Glutamatergic neuron (in vitro differentiated cells): Measurements from ENCODE around the gene PDCD6IP. TPM values are rescaled to one million over a fixed set of nuclear protein-coding genes. Genes with fewer than 3 reads are reported as not detected.
"Not testable (repeated sequence)": the region's sequence is repeated elsewhere in the genome, so short reads cannot be mapped to it uniquely, and the experiment has no call there.

Source experiments
- DNase-seq: peaks from one replicate; pipeline ENCODE4 v3.0.0; 2022
- H3K27ac Mint-ChIP-seq: one replicate; pipeline ENCODE4 v1.8.0; 2020; ENCODE audit warnings: mild to moderate bottlenecking, mixed read lengths, inconsistent platforms; ENCODE audit not compliant: unreplicated experiment
- H3K27me3 Mint-ChIP-seq: one replicate; pipeline ENCODE4 v1.8.0; 2020; ENCODE audit warnings: mild to moderate bottlenecking, moderate library complexity, mixed read lengths, inconsistent platforms; ENCODE audit not compliant: unreplicated experiment
- H3K36me3 Mint-ChIP-seq: one replicate; pipeline ENCODE4 v1.8.0; 2020; ENCODE audit warnings: mild to moderate bottlenecking, mixed read lengths, inconsistent platforms; ENCODE audit not compliant: unreplicated experiment
- H3K4me1 Mint-ChIP-seq: one replicate; pipeline ENCODE4 v1.8.0; 2020; ENCODE audit warnings: mild to moderate bottlenecking, low read depth, mixed read lengths, inconsistent platforms; ENCODE audit not compliant: unreplicated experiment
- H3K4me3 Mint-ChIP-seq: one replicate; pipeline ENCODE4 v1.8.0; 2020; ENCODE audit warnings: mild to moderate bottlenecking, mixed read lengths, inconsistent platforms; ENCODE audit not compliant: unreplicated experiment
- H3K9me3 Mint-ChIP-seq: one replicate; pipeline ENCODE4 v1.8.0; 2020; ENCODE audit warnings: mild to moderate bottlenecking, moderate library complexity, mixed read lengths, inconsistent platforms; ENCODE audit not compliant: unreplicated experiment
- total RNA-seq: library from RNA; stranded (reverse); fragmentation: NEBNext Ultra II Directional; extraction: Animal tissue kit (Norgen Biotek cat#: 25700); gene quantifications from one replicate; pipeline ENCODE4 v1.2.1, GENCODE V29; 2021; ENCODE audit not compliant: unreplicated experiment
- TF ChIP-seq, protein P1 (sequence below): fragments of 200-600 bp; sonication (generic); IDR thresholded peaks from one replicate; pipeline ENCODE4 v1.5.0; 2021; ENCODE audit not compliant: partially characterized antibody, unreplicated experiment

PDCD6IP gene
- total RNA-seq, 1 donor from 2014 or later: 226 TPM

DNA sequence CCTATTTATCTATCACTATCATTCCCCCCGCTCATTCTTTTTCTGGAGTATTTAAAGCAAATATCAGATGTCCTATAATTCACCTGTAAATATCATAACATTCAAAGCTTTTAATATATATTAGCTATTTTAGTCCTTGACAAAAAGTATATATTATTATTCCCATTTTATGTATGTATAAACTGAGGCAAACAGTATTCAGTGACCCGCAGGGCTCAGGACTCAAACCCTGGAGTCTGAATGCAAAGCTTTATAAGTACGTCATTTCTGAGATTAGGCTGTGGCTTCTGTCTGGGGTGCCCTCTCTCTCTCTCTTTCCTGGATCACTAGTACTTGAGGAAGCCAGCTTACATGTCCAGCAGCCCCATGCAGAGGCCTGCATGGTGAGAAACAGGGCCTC, 20.4 kb upstream of the PDCD6IP start:
- Mint-ChIP-seq H3K27me3 (peaks cover 3% of the 10 kb centered on the region), H3K36me3 (no peaks in the 10 kb centered on the region), H3K27ac (no peak overlapping the region), H3K9me3 (no peaks in the 10 kb centered on the region), H3K4me1 (no peaks in the 10 kb centered on the region), H3K4me3 (no peak overlapping the region)
- DNase-seq: no peak
- TF ChIP-seq, protein P1, sequence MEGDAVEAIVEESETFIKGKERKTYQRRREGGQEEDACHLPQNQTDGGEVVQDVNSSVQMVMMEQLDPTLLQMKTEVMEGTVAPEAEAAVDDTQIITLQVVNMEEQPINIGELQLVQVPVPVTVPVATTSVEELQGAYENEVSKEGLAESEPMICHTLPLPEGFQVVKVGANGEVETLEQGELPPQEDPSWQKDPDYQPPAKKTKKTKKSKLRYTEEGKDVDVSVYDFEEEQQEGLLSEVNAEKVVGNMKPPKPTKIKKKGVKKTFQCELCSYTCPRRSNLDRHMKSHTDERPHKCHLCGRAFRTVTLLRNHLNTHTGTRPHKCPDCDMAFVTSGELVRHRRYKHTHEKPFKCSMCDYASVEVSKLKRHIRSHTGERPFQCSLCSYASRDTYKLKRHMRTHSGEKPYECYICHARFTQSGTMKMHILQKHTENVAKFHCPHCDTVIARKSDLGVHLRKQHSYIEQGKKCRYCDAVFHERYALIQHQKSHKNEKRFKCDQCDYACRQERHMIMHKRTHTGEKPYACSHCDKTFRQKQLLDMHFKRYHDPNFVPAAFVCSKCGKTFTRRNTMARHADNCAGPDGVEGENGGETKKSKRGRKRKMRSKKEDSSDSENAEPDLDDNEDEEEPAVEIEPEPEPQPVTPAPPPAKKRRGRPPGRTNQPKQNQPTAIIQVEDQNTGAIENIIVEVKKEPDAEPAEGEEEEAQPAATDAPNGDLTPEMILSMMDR: no peak

DNA sequence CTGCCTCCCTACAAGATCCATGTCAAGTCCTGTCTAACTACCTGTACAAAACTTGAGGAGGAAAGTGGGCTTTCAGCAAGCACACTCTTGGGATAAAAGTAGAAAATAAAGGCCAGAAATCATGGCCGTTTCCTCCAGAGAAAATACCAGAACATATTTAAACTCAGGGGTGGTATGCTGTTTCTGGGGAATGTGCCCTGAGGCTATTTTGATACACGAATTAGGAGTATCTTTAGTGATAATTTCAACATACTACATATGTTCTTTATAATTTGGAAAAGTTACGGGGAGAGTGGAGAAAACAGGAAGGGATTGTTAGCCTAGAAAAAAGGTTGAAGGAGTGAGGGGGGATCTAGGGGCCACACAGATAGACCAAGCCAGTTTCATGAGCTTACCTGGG, 18.7 kb upstream of the PDCD6IP start:
- Mint-ChIP-seq H3K27me3 (peaks cover 3% of the 10 kb centered on the region), H3K9me3 (no peaks in the 10 kb centered on the region)

DNA sequence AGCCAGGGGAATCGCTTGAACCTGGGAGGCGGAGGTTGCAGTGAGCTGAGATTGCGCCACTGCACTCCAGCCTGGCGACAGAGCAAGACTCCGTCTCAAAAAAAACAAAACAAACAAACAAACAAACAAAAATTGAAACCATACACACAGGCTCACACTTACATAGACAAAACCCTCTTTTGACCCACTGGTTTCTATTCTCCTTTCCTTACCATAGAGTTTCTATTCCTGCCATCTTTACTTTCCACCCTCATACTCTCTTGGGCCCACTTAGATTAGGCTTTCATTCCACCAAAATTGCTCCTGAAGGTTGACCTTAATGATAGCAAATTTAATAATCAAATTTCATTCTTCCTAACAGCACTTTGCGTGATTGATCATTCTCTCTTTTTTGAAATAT, 17.0 kb upstream of the PDCD6IP start:
- not testable (repeated sequence) for H3K9me3 Mint-ChIP-seq, DNase-seq, H3K27ac Mint-ChIP-seq, H3K4me1 Mint-ChIP-seq, H3K36me3 Mint-ChIP-seq, H3K27me3 Mint-ChIP-seq, H3K4me3 Mint-ChIP-seq

More for the DNA sequence above, 18.7 kb upstream of the PDCD6IP start:
- no peaks in the 10 kb centered on the region for H3K4me1 Mint-ChIP-seq
- no peak for DNase-seq
- no peak overlapping the region for H3K27ac Mint-ChIP-seq
- TF ChIP-seq, protein P1: no peak
- H3K4me3 Mint-ChIP-seq: no peak overlapping the region
- no peaks in the 10 kb centered on the region for H3K36me3 Mint-ChIP-seq

DNA sequence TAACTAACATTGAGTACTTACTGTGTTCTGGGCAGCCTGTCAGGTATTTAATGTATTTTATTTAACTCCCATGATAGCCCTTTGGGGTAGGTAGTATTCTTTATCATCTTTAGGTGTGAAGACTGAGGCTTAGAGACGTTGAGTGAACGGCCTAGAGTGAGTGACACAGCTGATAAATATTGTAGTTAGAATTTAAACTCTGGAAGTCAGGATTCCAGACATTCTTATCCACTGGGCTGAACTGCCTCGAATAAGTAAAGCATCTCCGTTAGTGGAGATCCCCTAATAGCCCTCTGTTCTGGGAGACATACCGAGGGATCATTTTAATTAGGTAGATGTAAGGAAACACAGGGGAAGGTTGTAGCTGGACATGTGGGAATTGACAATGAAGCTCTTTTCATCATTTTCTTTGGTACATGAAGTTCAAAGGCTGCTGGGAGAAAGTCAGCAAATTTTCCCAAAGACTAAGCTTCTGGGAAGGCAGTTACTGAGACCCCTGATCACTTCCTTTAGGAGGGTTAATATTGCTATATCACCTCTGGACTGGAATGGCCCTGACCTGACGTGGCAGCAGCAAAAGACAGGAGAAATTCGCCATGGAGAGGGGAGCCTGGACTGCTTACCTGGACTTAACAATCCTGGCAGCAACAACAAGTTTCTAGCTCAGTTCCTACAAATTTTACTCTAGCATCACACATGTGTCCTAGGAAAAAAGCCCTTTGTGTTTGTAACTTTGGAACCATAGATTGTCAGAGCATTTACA, 11.7 kb upstream of the PDCD6IP start:
- no peak for DNase-seq
- no peaks in the 10 kb centered on the region for H3K27me3 Mint-ChIP-seq
- TF ChIP-seq, protein P1: no peak
- peak overlapping the region; percentile 80 for H3K4me3 Mint-ChIP-seq
- no peaks in the 10 kb centered on the region for H3K4me1 Mint-ChIP-seq
- no peaks in the 10 kb centered on the region for H3K36me3 Mint-ChIP-seq
- no peak overlapping the region for H3K27ac Mint-ChIP-seq
- no peaks in the 10 kb centered on the region for H3K9me3 Mint-ChIP-seq

DNA sequence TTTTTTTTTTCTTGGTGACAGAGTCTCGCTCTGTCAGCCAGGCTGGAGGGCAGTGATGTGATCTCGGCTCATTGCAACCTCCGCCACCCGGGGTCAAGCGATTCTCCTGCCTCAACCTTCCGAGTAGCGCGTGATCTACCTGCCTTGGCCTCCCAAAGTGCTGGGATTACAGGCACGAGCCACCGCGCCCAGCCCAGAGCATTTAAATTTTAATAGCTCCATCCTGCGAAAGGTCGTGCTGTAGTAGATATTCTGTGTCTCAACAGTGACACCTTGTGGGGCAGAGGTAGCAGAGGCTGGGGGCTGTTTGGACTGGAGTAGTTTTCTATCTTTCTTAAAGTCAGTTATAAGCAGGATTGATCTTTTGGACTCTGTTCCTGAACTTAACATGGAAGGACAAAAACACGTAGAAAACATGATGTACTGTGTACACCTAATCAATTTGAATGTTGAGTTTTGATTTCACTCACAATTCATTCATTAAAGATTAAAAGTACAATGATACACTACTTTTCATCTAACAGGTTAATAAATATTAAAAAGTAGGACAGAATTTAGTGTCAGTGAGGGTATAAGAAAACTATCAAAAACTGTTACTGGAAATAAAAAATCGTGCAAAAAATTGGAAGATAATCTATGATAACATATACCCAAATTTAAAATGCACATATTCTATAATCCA, 11.0 kb upstream of the PDCD6IP start:
- Mint-ChIP-seq H3K9me3 (no peaks in the 10 kb centered on the region), H3K27me3 (no peaks in the 10 kb centered on the region), H3K36me3 (no peaks in the 10 kb centered on the region), H3K4me1 (no peaks in the 10 kb centered on the region), H3K4me3 (peak overlapping the region; percentile 80), H3K27ac (no peak overlapping the region)
- TF ChIP-seq, protein P1: peak; percentile 43
- DNase-seq: peak; percentile 48
